GM18498 (cell line): ENCODE measurements around the gene SPC25.
"Not testable (repeated sequence)": the region's sequence is repeated elsewhere in the genome, so short reads cannot be mapped to it uniquely, and the experiment has no call there.

Experiments used
- ATAC-seq: cut with Tn5 transposase; IDR thresholded peaks from one replicate; pipeline ENCODE4 v1.9.1; 2021; ENCODE audit warnings: mild to moderate bottlenecking, moderate library complexity; ENCODE audit not compliant: unreplicated experiment

Gene SPC25, protein sequence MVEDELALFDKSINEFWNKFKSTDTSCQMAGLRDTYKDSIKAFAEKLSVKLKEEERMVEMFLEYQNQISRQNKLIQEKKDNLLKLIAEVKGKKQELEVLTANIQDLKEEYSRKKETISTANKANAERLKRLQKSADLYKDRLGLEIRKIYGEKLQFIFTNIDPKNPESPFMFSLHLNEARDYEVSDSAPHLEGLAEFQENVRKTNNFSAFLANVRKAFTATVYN

DNA sequence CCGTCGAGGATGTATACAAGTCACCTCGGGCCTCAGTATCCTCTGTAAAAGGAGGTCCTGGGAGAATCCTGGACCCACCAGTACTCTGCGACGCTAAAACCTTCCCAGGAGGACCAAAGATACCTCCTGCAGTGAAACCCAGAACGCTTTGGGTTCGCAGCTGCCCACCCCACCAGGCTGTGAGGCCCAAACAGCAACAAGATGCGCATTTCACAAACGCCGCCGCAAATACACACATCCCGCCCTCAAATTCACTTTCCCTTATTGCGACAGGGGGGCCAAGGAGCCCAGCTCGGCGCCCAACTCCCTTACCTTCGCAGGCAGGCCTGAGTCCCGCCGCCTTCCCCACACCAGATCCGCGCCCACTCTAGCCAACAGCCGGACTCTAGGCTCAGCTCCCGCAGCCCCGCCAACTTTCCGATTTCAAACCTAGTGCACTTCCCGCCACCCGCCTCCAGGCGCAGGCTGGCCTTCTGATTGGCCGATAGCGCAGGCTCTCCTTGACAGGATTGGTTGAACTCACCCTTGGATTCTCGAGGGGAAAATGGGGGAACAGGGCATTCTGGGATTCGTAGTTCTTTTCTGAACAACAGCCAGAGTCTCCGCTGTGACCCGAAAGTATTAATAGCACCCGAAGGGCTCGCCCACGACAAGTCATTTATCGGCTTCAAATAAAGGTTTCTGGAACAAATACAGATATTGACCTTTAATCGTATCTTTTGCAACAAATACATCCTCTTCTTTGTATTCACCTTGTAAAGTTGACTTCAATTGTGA is at the start of gene SPC25:
TSS of gene SPC25 (minus strand) at position 425 of the 777 bp plus-strand sequence. CDS start 911 bp downstream, outside the sequence.
- ATAC-seq, result peak; percentile 100

- ATAC-seq, result no peak
Measured at GRCh38 chr2:168939918-168940317, 49.7 kb upstream of the SPC25 start.

DNA sequence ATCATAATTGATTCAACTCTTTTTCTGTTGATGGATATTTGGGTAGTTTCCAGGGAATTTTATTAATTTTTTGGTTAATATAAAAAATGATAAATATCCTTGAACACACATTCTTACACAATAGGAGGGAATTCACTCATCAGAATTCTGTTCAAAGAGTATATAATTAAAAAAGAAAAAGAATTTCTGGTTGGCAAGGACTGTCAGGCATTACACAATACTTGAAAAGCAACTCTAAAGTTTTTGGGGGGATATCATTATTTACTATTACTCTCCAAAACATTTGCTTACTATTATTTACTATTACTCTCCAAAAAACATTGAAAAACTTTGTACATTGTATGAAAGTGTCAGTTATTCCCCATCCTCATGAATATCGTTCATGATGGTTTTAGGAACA is 48.8 kb upstream of the SPC25 start:
- ATAC-seq, result no peak

DNA sequence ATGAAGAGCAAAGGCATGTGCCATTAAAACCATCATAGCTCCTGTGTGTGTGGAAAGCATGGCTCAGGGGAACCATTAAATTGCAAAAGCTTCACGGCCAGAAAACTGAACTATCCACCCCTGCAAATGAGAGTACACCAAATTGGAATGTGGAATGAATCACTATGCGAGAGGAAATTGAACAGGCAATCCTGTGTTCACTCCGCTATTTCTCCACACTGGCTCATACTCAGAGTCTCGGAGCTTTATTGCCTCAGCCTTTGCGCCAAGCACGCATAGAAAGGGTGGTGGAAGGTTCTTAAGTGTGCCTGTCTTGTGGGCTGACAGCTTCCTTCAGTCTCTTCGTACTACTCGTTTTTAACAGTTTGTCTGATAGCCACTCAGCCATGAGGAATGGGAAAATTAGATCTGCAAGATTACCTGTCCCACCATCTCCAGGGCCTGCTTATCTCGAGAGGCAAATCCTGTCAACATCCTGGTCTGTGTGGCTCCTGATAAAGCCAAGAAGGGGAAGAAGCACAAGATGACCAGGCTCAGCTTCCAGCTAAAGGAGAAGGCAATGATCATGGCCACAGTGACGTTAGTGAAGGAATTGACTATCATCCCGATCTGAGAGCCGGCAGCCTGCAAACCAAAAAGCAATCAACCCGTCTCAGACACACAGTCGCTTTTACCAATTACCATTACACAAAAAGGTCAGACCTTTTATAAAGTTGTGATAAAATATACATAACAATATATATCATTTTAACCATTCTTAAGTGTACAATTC is 45.8 kb upstream of the SPC25 start:
- ATAC-seq, result no peak

DNA sequence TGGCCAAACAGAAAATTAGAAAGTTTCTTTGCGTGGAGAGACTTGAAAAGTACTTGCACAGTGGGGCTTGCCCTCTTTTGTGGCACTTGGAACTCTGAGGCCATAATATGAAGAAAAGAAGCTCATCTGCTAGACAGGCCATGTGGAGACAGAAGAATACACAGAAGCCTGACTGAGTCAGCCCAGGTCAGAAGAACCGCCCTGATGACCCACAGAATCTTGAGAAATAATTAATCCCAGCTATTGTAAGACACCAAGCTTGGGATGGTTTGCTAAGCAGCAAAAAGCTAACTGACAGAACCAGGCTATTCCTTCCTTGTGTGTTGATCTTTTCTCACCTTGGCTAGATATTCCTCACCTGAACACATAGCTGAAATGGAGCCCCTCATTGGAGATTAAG is 44.6 kb upstream of the SPC25 start:
- no peak for ATAC-seq

- not testable (repeated sequence) for ATAC-seq
Measured at GRCh38 chr2:168932174-168932573, 41.9 kb upstream of the SPC25 start.

DNA sequence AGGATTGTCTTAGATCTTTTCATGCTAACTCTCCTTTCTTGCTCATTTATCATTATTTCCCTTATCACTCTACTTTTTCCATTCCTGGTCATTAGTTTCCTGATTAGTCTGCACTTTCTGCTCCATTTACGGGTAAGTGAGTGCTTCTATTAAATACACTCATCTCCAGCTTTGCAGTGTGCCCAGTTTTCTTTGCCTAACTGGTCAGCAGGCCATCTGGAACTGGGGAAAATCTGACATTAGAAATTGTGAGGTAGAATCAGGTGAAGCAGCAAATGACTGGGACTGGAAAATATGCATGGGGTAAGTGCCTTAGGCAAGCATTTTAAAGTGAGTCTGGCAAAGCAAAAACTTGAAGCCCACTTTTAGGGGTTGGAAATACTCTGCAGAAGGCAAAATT is 40.0 kb upstream of the SPC25 start:
- no peak for ATAC-seq

DNA sequence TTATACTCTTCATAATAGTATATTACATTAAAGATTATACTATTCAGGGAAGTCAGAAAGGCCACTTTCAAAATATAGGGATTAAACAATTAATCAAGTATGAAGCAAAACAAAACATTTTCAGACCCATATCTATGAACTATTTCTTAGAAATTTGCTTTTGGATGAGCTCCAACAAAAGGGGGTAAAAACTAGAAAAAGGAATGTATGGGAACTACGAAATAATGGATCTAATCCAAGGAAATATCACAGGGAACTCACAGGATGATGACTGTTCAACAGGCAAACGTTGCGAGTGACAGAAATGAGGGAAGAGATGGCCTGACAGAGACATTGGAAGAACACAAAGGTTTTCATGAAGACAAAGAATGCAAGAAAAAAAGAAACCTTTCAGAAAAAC is 38.8 kb upstream of the SPC25 start:
- ATAC-seq, result no peak

DNA sequence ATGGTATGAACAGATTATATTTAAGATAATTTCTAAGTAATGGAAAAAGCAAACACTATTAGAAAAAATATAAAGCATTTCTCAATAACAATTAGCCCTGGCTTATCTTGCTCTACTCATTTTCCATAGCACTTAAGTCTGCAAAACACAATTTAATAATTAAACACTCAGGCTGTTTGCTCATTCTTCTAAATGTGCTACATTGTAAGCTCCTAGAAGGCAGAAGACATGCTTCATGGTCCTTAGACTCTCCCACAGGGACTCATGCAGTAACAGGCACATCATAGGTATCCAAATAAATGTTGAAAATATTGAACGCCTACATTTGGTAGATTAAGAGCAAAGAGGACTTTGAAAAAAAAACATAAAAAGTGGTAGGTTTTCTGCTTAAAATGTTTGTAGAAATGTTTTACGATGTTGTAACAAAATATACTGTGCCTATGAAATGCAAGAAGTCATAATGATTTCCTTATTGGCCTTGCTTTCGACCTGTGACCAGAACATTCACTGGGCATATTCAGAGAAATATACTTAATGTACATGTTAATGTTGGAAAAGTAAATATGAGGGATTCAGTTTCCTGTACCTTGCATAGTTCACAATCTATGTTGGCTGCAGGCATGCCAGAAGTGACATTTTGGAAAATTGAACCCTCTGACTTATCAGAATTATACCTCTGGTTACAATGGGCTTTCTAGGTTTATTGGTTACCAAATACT is 38.0 kb upstream of the SPC25 start:
- ATAC-seq, result no peak

DNA sequence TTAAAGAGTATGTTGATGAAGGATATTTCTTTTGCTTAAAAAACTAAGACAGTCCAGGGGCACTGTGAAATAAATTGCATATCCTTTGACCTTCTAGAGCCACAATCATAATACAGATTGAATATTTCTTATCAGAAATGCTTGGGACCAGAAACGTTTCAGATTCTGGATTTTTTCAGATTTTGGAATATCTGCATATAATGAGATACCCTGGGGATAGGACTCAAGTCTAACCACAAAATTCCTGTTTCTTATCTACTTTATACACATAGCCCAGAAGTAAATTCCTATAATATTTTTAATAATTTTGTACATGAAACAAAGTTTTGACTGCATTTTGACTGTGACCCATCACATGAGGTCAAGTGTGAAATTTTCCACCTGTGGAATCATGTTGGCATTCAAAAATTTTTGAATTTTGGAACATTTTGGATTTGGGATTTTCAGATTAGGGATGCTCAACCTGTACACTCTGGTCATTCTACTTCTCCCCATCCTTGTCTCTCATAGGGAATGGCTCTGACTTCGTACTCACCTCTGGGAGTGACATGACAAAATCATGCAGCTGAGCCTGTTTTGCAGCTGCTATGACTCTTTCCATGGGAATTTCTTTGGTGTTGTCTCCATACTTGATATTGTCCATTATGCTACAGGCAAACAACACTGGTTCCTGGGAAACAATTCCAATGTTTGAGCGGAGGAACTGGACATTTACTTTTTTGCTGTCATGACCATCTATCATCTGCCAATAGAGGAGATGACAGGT is 36.6 kb upstream of the SPC25 start:
- ATAC-seq, result no peak

DNA sequence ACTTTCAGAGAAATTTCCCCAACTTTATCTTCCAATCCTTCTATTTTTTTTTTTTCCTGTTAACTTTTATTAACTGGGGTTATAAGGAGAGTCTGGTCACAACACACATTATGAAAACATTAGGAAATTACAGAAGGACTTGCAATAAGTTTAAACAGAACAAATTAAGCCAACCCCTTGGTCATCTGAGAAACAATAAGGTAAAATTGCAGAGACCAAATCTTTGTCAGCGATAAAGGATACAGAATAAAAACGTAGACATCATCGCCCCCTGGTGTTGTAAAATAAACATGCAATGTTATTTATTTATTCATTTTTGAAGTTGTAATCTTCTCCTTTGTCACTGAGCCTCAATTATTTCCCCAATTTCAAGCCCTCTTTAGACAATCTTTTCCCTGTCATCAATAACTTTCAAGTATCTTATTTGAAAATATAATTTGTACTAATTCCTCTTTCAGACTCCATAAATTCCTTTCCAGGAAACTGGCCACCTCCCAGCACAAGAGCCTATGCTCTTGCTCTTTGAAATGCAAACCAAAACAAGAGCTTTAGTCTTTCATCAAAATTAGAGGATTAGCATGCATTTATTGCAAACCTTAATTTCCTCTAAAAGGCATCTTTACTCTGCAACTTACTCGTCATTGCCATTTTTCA is 30.4 kb upstream of the SPC25 start:
- no peak for ATAC-seq

- no peak for ATAC-seq
Measured at GRCh38 chr2:168916331-168916675, 26.1 kb upstream of the SPC25 start.

DNA sequence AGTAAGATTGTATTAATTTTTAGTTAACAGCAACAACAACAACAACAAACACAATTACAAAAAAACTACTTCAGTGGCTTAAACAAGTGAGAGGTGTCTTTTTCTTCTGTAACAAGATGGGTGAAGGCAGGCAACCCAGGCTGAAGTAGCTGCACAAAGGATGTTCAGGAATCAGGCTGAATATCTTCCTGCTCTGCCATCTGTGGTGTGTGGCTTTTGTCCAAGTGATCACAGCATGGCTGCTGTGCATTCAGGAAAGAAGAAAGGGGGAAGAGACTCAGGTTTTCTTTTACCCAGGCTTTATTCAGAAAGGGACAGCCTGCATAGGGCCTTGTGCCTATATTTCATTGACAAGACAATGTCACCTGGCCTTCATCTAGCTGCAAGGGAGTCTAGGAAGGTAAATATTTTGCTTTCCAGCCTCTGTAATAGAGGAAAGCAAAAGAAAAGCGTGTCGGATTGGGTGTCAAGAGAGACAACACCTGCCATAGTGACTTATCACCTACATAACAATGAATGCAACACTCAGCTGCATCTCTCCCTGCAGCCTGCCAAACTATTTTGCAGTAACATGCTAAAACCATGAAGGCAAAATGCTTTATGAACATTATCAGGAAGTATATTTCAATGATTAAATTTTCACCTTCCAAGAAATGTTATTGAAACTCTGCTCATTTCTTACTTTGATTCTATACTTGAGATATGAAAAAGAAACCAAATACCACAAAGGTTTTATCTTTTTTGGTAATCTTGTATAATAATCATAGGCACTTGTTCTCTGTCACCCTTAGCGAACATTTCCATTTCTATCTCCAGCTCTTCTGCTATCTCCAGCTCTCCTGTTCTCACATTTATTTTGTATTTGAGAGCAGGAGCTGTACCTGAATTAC is 25.5 kb upstream of the SPC25 start:
- ATAC-seq, result no peak

- no peak for ATAC-seq
Measured at GRCh38 chr2:168913495-168913894, 23.3 kb upstream of the SPC25 start.

DNA sequence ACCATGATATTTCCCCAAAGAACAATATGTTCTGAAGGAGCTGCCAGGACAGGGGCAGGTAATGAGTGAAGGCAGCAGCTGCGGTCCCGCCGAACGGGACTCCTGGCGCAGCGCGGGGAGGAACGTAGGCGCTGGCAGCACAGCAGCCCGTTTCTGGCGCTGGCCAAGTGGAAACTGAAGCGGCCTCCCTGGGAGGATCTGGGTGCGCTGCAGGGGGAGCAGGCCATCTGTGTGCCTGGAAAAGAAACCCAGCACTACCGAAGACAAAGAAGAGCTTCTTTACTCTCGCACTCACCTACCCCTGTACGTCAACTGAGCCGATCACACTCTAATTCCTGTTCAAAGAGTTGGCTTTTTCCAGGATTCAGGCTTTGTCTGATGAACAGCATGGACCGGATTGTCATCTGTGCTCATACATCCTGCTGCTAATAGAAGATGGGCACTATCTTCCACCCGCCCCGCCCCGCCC is 22.7 kb upstream of the SPC25 start:
- no peak for ATAC-seq

GRCh38 chr2:168912466-168912865 is 22.2 kb upstream of the SPC25 start:
- no peak for ATAC-seq

- no peak for ATAC-seq
Measured at GRCh38 chr2:168910330-168910729, 20.1 kb upstream of the SPC25 start.

DNA sequence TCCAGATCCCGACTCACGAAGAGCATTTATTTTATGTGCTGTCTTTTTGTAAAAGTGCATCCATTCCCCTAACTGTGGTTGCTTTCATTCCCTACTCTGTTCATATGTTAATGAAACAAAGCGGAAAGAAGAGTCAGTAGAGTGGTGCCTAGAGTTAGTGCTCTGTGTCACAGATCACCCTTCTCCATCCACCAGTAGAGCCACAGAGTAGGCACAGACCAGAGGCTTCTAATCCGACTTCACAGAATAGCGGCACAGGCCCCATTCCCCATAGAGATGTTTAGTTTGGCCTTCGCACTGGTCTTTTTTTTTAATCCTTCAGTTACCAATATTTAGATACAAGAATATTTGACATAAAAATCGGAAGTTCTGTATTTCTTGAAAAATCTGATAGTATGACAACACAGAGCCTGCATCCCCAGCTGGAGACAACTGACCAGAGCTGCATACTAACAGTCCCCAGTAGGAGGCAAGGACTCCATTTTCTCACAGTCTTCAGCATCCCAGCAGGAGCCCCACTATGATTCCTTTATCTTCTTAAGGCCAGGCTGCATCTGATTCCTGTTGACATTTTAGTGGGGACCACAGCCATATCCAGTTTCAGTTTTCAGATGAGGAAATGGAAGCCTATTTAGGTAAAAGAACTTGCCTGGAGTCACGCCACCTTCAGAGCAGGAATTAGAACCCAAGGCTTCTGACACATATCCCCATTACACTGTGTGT is 17.9 kb upstream of the SPC25 start:
- no peak for ATAC-seq
